KMS-11 (cell line): ENCODE data around the gene RHCG.

Source experiments
- H2AFZ ChIP-seq: fragments of 200-600 bp; sonication (generic); 2 replicates; pipeline ENCODE4 v1.6.1; 2016; ENCODE audit warnings: antibody characterized with exemption, mixed run types, low read depth
- H3K27ac ChIP-seq: fragments of 200-600 bp; sonication (generic); 2 replicates; pipeline ENCODE4 v1.6.1; 2016; ENCODE audit warnings: mild to moderate bottlenecking, mixed run types
- H3K27me3 ChIP-seq: fragments of 200-600 bp; sonication (generic); 2 replicates; pipeline ENCODE4 v1.6.1; 2017; ENCODE audit warnings: mild to moderate bottlenecking, low read depth, mixed run types, moderate library complexity; ENCODE audit not compliant: insufficient read depth
- H3K36me3 ChIP-seq: fragments of 200-600 bp; sonication (generic); 2 replicates; pipeline ENCODE4 v1.6.1; 2017; ENCODE audit warnings: mild to moderate bottlenecking, mixed run types; ENCODE audit not compliant: insufficient read depth
- H3K4me1 ChIP-seq: fragments of 200-600 bp; sonication (generic); 2 replicates; pipeline ENCODE4 v1.6.1; 2016; ENCODE audit warnings: mild to moderate bottlenecking, low read depth, mixed run types; ENCODE audit not compliant: poor library complexity, severe bottlenecking
- H3K4me2 ChIP-seq: fragments of 200-600 bp; sonication (generic); 2 replicates; pipeline ENCODE4 v1.7.0; 2016; ENCODE audit warnings: mild to moderate bottlenecking, mixed run types
- H3K4me3 ChIP-seq: fragments of 200-600 bp; sonication (generic); IDR thresholded peaks from 2 replicates; pipeline ENCODE4 v1.6.1; 2017; ENCODE audit warnings: low read depth, low read length, mixed read lengths; ENCODE audit not compliant: insufficient read depth
- H3K79me2 ChIP-seq: fragments of 200-600 bp; sonication (generic); 2 replicates; pipeline ENCODE4 v1.6.1; 2016; ENCODE audit warnings: low read depth, mixed run types; ENCODE audit not compliant: insufficient read depth
- H3K9ac ChIP-seq: fragments of 200-600 bp; sonication (generic); 2 replicates; pipeline ENCODE4 v1.6.1; 2016; ENCODE audit warnings: mild to moderate bottlenecking, mixed run types
- H4K20me1 ChIP-seq: fragments of 200-600 bp; sonication (generic); 2 replicates; pipeline ENCODE4 v1.6.1; 2016; ENCODE audit warnings: mild to moderate bottlenecking, mixed run types; ENCODE audit not compliant: insufficient read depth
- CTCF ChIP-seq: fragments of 200-600 bp; sonication (generic); conservative IDR thresholded peaks from 2 replicates; pipeline ENCODE4 v1.6.1; 2017; ENCODE audit warnings: low read depth, mild to moderate bottlenecking, antibody characterized with exemption, low read length, moderate library complexity, mixed read lengths

RHCG gene

GRCh38 chr15:89459271-89460038, 36.9 kb downstream of the RHCG start:
- no peaks in the 10 kb centered on the region for H4K20me1 ChIP-seq
- no peak overlapping the region for H3K27ac ChIP-seq
- peaks cover 2% of the 10 kb centered on the region for H3K4me1 ChIP-seq
- no peaks in the 10 kb centered on the region for H3K79me2 ChIP-seq
- H3K4me3 ChIP-seq = no peak overlapping the region
- no peak for TF ChIP-seq CTCF
- no peaks in the 10 kb centered on the region for H3K36me3 ChIP-seq
- no peak overlapping the region for H3K9ac ChIP-seq
- H3K27me3 ChIP-seq = no peaks in the 10 kb centered on the region
- no peak overlapping the region for H3K4me2 ChIP-seq
- H2AFZ ChIP-seq = no peak overlapping the region

GRCh38 chr15:89458440-89458839, 37.9 kb downstream of the RHCG start:
- no peak overlapping the region for H3K9ac ChIP-seq
- no peak overlapping the region for H2AFZ ChIP-seq
- H3K79me2 ChIP-seq = no peaks in the 10 kb centered on the region
- peaks cover 2% of the 10 kb centered on the region for H3K4me1 ChIP-seq
- H3K27ac ChIP-seq = no peak overlapping the region
- no peak overlapping the region for H3K4me2 ChIP-seq
- H4K20me1 ChIP-seq = no peaks in the 10 kb centered on the region
- H3K36me3 ChIP-seq = no peaks in the 10 kb centered on the region
- H3K4me3 ChIP-seq = no peak overlapping the region
- H3K27me3 ChIP-seq = no peaks in the 10 kb centered on the region
- no peak for TF ChIP-seq CTCF

GRCh38 chr15:89457086-89457485, 39.3 kb downstream of the RHCG start:
- Histone ChIP-seq H3K36me3 (no peaks in the 10 kb centered on the region), H3K79me2 (no peaks in the 10 kb centered on the region), H3K27ac (no peak overlapping the region), H3K4me3 (no peak overlapping the region), H3K4me1 (peaks cover 5% of the 10 kb centered on the region), H4K20me1 (no peaks in the 10 kb centered on the region), H2AFZ (peak overlapping the region; percentile 72; the same call in 1 of the 2 replicates), H3K9ac (no peak overlapping the region), H3K4me2 (no peak overlapping the region), H3K27me3 (no peaks in the 10 kb centered on the region)
- TF ChIP-seq CTCF = no peak

- no peak overlapping the region for H3K4me3 ChIP-seq
- no peak overlapping the region for H3K27ac ChIP-seq
- H2AFZ ChIP-seq = no peak overlapping the region
- H4K20me1 ChIP-seq = no peaks in the 10 kb centered on the region
- H3K4me2 ChIP-seq = no peak overlapping the region
- H3K9ac ChIP-seq = no peak overlapping the region
- no peaks in the 10 kb centered on the region for H3K36me3 ChIP-seq
- no peak for TF ChIP-seq CTCF
- H3K4me1 ChIP-seq = peaks cover 5% of the 10 kb centered on the region
- no peaks in the 10 kb centered on the region for H3K79me2 ChIP-seq
- H3K27me3 ChIP-seq = 0 out of 2 replicates have a peak, but pooled peaks cover 4% of the 10 kb centered on the region
Measured at GRCh38 chr15:89455535-89455934, 40.8 kb downstream of the RHCG start.
